Right cardiac atrium (tissue), 5 donors: ENCODE data around the gene UXT. TPM values are rescaled to one million over a fixed set of nuclear protein-coding genes. Genes with fewer than 3 reads are reported as not detected.
A peak's percentile ranks its signal among the peaks of the same experiment; 100 is the strongest.

Experiments
- ATAC-seq, 2 donors: fragments of 200-7000 bp; cut with Tn5 transposase; one replicate each; pipeline versions ENCODE4 v1.8.0 to v1.9.1; 2020; ENCODE audit warnings: moderate library complexity in 2 of 2, mild to moderate bottlenecking in 1 of 2
- DNase-seq, 3 donors: peaks; one replicate each; pipeline ENCODE4 v3.0.0-alpha.2; 2020
- H3K27ac ChIP-seq: one replicate; pipeline ENCODE4 v1.5.1; 2013; ENCODE audit warnings: mild to moderate bottlenecking, low read length, control low read depth, moderate library complexity
- H3K27me3 ChIP-seq: one replicate; pipeline ENCODE4 v1.6.1; 2013; ENCODE audit not compliant: control insufficient read depth, insufficient read depth
- H3K4me1 ChIP-seq: one replicate; pipeline ENCODE4 v1.6.1; 2013; ENCODE audit warnings: low read length; ENCODE audit not compliant: control insufficient read depth, insufficient read depth
- H3K4me3 ChIP-seq: one replicate; pipeline ENCODE4 v1.5.1; 2013; ENCODE audit warnings: low read length, control low read depth
- H3K9me3 ChIP-seq: one replicate; pipeline ENCODE4 v1.6.1; 2013; ENCODE audit warnings: low read length; ENCODE audit not compliant: control insufficient read depth
- WGBS: extraction: QIAGEN DNeasy Blood & Tissue Kit; methylation state at CpG from one replicate; pipeline ENCODE4 v1.1.7; 2013; 5-methylcytosine and 5-hydroxymethylcytosine counted together
- intact Hi-C, 4 donors: fragments of 100-400 bp; cut with DNase I; formaldehyde crosslinking; loops; one replicate each; pipeline versions ENCODE4 v1.11.0 to v1.14.0; 2022 to 2023
- long read RNA-seq, 4 donors: library from polyadenylated mRNA; unstranded; transcript quantifications; one replicate each; pipeline ENCODE4 v2.0.0, GENCODE V29; 2020 to 2021
- polyA plus RNA-seq: library from polyadenylated mRNA; stranded (reverse); fragments of 200-250 nt; gene quantifications from one replicate; pipeline ENCODE4 v1.2.3, GENCODE V29; 2013
- total RNA-seq, 4 donors: library from RNA; stranded (reverse); fragmentation: NEBNext Ultra II Directional; extraction: Animal tissue kit (Norgen Biotek cat#: 25700); gene quantifications; one replicate each; pipeline ENCODE4 v1.2.1, GENCODE V29; 2021
- donor health status: healthy with polysubstance abuse.
- donor health status: DM: no; HTN: yes; CAD: no.
- donor health status: DM: no; HTN: no; CAD: no.
- donor health status: DM: no; HTN: yes; CAD: no; lungs with severe emphysema.
- donor health status: DM: yes; HTN: yes; CAD: no.

UXT gene
- total RNA-seq = 100 to 1,000 TPM in 3 of 4 donors, 10 to 100 TPM in 1; 97.8 to 115 (median 103) TPM
- 155 TPM for polyA plus RNA-seq
- long read RNA-seq, donor 1, transcript UXT-202 (6 exons, 701 nt) = minor isoform, 7 of 30 reads
- long read RNA-seq, donor 1, transcript UXT-201 (7 exons, 574 nt) = major isoform, 20 of 30 reads
- long read RNA-seq, donor 1, partial matches to known transcripts = 1 of 30 reads
- long read RNA-seq, donor 1, other reads (novel, unspliced or antisense) = 2 of 30 reads
- long read RNA-seq, donor 2, transcript UXT-201 (7 exons, 574 nt) = major isoform, 31 of 41 reads
- long read RNA-seq, donor 2, transcript UXT-202 (6 exons, 701 nt) = minor isoform, 8 of 41 reads
- long read RNA-seq, donor 2, partial matches to known transcripts = 0 of 41 reads
- long read RNA-seq, donor 2, other reads (novel, unspliced or antisense) = 1 of 41 reads
- long read RNA-seq, donor 3, transcript UXT-201 (7 exons, 574 nt) = major isoform, 7 of 8 reads
- long read RNA-seq, donor 3, partial matches to known transcripts = 0 of 8 reads
- long read RNA-seq, donor 3, other reads (novel, unspliced or antisense) = 0 of 8 reads
- long read RNA-seq, donor 4, transcript UXT-201 (7 exons, 574 nt) = major isoform, 16 of 19 reads
- long read RNA-seq, donor 4, partial matches to known transcripts = 0 of 19 reads
- long read RNA-seq, donor 4, other reads (novel, unspliced or antisense) = 0 of 19 reads

- Histone ChIP-seq H3K4me3 (peak within 1 kb of the TSS; percentile 64), H3K9me3 (no peaks in the 10 kb centered on the region), H3K4me1 (no peaks in the 10 kb centered on the region), H3K27me3 (no peaks in the 10 kb centered on the region), H3K27ac (peak within 1 kb of the TSS; percentile 98)
- intact Hi-C loops = loop anchor here in 1 of 4 donors (10.0 kb wide), 1 partner anchor 366 kb away; no protein-coding TSS in a partner anchor
- ATAC-seq = peak; percentile 95 to 96
- peak; percentile 92 to 96 (median 95) for DNase-seq
- under 1% methylated on average over 54 of the region's 54 CpGs for WGBS
Measured at GRCh38 chrX:47658684-47659420, at the start of gene UXT. Gene UXT, minus strand, starts transcription at chrX:47659180. Its CDS starts 253 bp downstream, at chrX:47658927.

DNA sequence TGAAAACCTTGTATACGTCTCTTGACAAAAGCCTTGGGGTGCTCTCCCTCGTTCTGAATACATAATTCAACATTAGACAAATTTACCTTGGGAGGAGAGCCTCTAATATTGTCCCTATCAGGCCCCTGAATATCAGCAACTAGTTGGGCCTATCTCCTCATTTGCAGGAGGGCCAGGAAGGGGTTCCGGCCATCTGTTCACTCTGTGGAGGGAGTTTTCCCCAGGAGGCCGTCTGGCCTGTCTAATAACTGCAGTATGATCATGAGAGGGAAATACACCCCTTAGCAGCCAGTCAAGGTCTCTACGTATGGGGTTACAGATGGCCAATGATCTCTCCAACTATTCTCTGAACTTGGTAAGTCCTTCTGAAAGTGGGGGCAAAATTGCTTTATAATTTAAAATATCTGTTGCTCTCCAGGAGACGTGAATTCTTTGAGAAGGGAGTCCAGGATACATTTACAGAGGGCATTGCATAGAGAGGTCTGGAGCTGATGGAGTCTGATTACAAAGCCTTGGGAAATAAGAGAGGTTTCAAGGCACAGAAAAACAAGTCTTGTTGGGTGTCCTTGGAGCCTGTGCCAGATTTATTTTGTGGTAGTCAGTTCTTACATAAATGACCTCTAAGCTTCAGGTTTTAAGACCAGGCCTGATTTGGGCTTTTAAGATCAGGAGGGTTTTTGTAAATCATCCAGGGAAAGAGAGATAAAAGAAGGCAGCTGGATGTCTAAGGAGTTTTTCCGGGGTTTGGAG is 48.2 kb upstream of the UXT start:
- Histone ChIP-seq H3K27ac (no peak overlapping the region), H3K9me3 (no peaks in the 10 kb centered on the region), H3K4me1 (peaks cover 2% of the 10 kb centered on the region), H3K27me3 (no peaks in the 10 kb centered on the region), H3K4me3 (no peak overlapping the region)
- ATAC-seq (no peak), DNase-seq (no peak)
- WGBS = 45% methylated on average over 7 of the region's 7 CpGs
- intact Hi-C loops = no loop called here

DNA sequence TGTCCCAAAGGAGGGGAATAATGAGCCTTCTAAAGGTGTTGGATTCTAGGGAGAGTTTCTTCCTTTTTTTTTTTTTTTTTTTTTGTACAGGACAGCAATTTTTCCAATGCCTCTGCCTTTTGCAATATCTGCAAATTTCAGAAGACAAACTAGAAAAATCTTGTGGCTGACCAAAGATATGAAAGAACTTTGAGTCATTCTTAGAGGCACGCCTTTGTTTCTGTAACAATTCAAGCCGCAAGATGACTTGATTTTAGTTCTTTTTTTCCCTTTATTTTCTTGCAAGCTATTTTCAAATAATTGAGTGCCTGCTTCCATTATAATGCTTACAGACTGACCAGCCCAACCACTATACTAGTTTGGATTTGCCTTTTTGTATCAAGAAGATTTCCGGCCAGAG is 47.6 kb upstream of the UXT start:
- intact Hi-C loops = no loop called here
- 53% methylated on average over 3 of the region's 3 CpGs for WGBS
- DNase-seq = no peak
- Histone ChIP-seq H3K9me3 (no peaks in the 10 kb centered on the region), H3K4me1 (peaks cover 2% of the 10 kb centered on the region), H3K4me3 (no peak overlapping the region), H3K27ac (no peak overlapping the region), H3K27me3 (no peaks in the 10 kb centered on the region)
- ATAC-seq = no peak

GRCh38 chrX:47704736-47705135 is 45.8 kb upstream of the UXT start:
- Histone ChIP-seq H3K4me3 (no peak overlapping the region), H3K4me1 (no peaks in the 10 kb centered on the region), H3K9me3 (no peaks in the 10 kb centered on the region), H3K27ac (no peak overlapping the region), H3K27me3 (no peaks in the 10 kb centered on the region)
- 81% methylated on average over 5 of the region's 5 CpGs for WGBS
- no peak for DNase-seq
- intact Hi-C loops = no loop called here
- ATAC-seq = no peak

DNA sequence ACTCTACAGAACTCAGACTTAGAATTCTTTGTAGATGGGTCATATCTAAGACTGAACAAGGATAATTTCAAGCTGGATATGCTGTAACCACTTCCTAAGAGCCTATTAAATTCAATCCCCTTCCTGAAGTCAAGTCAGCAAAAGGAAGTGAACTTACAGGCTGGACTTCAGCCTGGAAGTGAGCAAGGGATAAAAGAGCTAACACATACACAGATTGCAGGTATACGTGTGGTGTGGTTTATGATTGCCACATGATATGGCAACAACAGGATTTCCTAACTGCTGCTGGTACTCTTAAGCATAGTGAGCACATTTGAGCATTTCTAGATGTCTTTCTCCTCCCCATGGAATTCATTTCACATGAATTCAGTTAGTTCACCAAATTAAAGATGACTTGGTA is 38.2 kb upstream of the UXT start:
- no peak overlapping the region for H3K27ac ChIP-seq
- DNase-seq = no peak
- intact Hi-C loops = no loop called here
- WGBS = 58% methylated on average over 1 of the region's 1 CpG
- H3K4me1 ChIP-seq = no peaks in the 10 kb centered on the region
- no peak for ATAC-seq
- no peaks in the 10 kb centered on the region for H3K27me3 ChIP-seq
- no peaks in the 10 kb centered on the region for H3K9me3 ChIP-seq
- no peak overlapping the region for H3K4me3 ChIP-seq

DNA sequence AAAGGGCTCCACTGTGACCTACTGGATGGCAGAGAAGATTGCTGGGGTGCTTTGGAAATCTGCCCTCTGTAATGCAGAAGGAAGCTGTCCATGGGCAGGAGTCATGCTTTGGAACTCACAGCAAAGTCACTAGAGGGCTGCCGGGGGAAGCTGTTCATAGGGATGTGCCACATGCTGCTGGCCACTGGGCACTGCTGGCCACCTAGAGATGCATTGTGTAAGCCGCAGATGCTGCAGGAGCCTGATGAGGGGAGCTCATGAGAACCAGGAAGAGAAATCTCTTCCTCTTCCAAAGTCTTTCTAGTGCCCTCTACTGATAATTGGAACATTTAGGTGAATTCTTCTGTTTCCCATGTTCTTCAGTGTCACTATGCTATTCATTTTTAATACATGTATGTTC is 31.2 kb upstream of the UXT start:
- Histone ChIP-seq H3K4me1 (no peaks in the 10 kb centered on the region), H3K9me3 (no peaks in the 10 kb centered on the region), H3K27ac (no peak overlapping the region), H3K27me3 (no peaks in the 10 kb centered on the region), H3K4me3 (no peak overlapping the region)
- intact Hi-C loops = no loop called here
- no peak for ATAC-seq
- 62% methylated on average over 2 of the region's 2 CpGs for WGBS
- no peak for DNase-seq

- ATAC-seq = no peak
- H3K27ac ChIP-seq = no peak overlapping the region
- H3K27me3 ChIP-seq = no peaks in the 10 kb centered on the region
- no peak overlapping the region for H3K4me3 ChIP-seq
- H3K4me1 ChIP-seq = no peaks in the 10 kb centered on the region
- intact Hi-C loops = no loop called here
- DNase-seq = no peak
- WGBS = 55% methylated on average over 6 of the region's 6 CpGs
- no peaks in the 10 kb centered on the region for H3K9me3 ChIP-seq
Measured at GRCh38 chrX:47687263-47687662, 28.3 kb upstream of the UXT start.

DNA sequence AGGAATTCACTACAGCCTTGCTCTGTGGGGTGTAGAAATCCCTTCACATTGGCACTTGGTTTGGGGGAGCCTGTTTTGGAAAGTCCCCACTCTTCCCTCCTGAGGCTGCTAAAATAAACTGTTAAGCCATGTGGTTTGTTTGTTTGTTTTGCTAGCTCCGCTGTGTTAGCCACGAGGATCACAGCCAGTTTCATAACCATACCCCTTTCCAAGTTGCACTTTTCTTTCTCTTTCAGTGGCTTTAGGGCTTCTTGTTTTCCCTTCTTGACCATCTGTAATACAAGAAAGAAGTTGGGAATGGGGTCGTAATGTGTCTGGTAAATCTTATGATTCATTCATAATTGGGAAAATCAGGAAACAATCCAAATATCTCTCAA is 24.8 kb upstream of the UXT start:
- no peak overlapping the region for H3K27ac ChIP-seq
- DNase-seq = no peak
- no peaks in the 10 kb centered on the region for H3K27me3 ChIP-seq
- no peaks in the 10 kb centered on the region for H3K9me3 ChIP-seq
- intact Hi-C loops = no loop called here
- no peak for ATAC-seq
- no peaks in the 10 kb centered on the region for H3K4me1 ChIP-seq
- no peak overlapping the region for H3K4me3 ChIP-seq
- 47% methylated on average over 3 of the region's 3 CpGs for WGBS

DNA sequence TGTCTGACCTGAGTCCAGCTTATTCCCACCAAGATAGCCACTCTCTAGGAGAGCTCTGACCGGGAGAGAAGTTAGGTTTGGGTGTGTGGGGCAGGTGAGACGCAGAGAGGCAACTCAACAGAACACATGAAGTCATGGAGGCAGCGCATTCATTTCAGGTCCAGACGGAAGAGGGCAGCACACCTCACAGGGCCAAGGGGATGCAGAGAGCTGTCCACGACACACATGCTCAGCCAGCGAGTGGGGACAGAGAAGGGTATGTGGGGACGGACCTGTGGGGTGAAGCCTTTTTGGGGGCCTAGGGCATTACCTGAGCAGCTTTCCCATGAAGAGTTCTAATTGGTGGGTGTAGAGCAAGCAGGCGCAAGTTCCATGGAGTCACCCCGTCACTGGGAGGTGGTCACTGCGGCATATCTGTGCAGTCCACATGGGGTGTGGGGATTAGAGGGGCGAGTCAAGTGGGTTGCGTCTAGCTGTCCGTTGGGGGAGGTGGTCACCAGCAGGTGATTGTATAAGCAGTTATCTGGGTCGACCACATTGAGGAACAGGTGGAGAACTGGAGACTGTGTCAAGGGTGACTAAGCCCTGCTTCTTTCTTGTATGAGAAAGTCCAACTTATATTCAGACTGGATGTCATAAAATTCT is 24.3 kb upstream of the UXT start:
- H3K27me3 ChIP-seq = no peaks in the 10 kb centered on the region
- H3K4me1 ChIP-seq = no peaks in the 10 kb centered on the region
- ATAC-seq = no peak
- H3K9me3 ChIP-seq = no peaks in the 10 kb centered on the region
- no peak overlapping the region for H3K27ac ChIP-seq
- intact Hi-C loops = no loop called here
- H3K4me3 ChIP-seq = no peak overlapping the region
- WGBS = 84% methylated on average over 14 of the region's 14 CpGs
- peak in 1 of 3 donors; percentile 12 for DNase-seq
